Measurements from ENCODE around the gene SLC24A2. TPM values are rescaled to one million over a fixed set of nuclear protein-coding genes. Genes with fewer than 3 reads are reported as not detected.

Gene SLC24A2
- total RNA-seq, result 16.9 TPM

GRCh38 chr9:19788614-19789271, at the start of gene SLC24A2:
Gene SLC24A2, minus strand, starts transcription at chr9:19789037.

Data from parietal lobe (tissue), 1 donor.